Activated T-cell treated with anti-CD3 and anti-CD28 coated beads, Interleukin-2, amount 50 U/mL, for 72 hours (primary cell): ENCODE measurements around the gene DUSP9. TPM values are rescaled to one million over a fixed set of nuclear protein-coding genes. Genes with fewer than 3 reads are reported as not detected.

Experiments used
- ATAC-seq, 2 donors: fragments of 150-1000 bp; cut with Tn5 transposase; replicated peaks in 1 of 2; 2 replicates each; pipeline ENCODE4 v1.10.0; 2021; ENCODE audit warnings: moderate library complexity in 2 of 2, mild to moderate bottlenecking in 1 of 2
- DNase-seq, 2 donors: peaks; one replicate each; pipeline ENCODE4 v3.0.0; 2021 to 2022; ENCODE audit warnings: mixed read lengths in 1 of 2
- H3K27ac Mint-ChIP-seq: one replicate; pipeline ENCODE4 v1.8.0; 2022; ENCODE audit warnings: mild to moderate bottlenecking, moderate library complexity, mixed read lengths
- H3K27me3 Mint-ChIP-seq: one replicate; pipeline ENCODE4 v1.8.0; 2022; ENCODE audit warnings: low read depth, mixed read lengths
- H3K36me3 Mint-ChIP-seq, 2 donors: one replicate each; pipeline ENCODE4 v1.8.0; 2022; ENCODE audit warnings: mixed read lengths in 2 of 2, mild to moderate bottlenecking in 1 of 2; ENCODE audit not compliant: insufficient read depth in 2 of 2
- H3K4me1 Mint-ChIP-seq: one replicate; pipeline ENCODE4 v1.8.0; 2022; ENCODE audit warnings: low read depth, mixed read lengths
- H3K4me3 Mint-ChIP-seq, 2 donors: one replicate each; pipeline ENCODE4 v1.8.0; 2022; ENCODE audit warnings: mild to moderate bottlenecking in 2 of 2, mixed read lengths in 2 of 2, moderate library complexity in 2 of 2
- H3K9me3 Mint-ChIP-seq, 2 donors: one replicate each; pipeline ENCODE4 v1.8.0; 2022; ENCODE audit warnings: mixed read lengths in 2 of 2
- total RNA-seq, 2 donors: library from RNA; stranded (reverse); gene quantifications; one replicate each; pipeline ENCODE4 v1.2.3, GENCODE V29; 2022

The DUSP9 gene
- total RNA-seq, 2 donors from 2014 or later = not detected

- no peak overlapping the region for H3K4me3 Mint-ChIP-seq
- DNase-seq = peak; percentile 20 to 31
- H3K4me1 Mint-ChIP-seq = no peaks in the 10 kb centered on the region
- peaks cover 4% of the 10 kb centered on the region for H3K27me3 Mint-ChIP-seq
- peak; percentile 53 to 64 for ATAC-seq
- peaks cover 0 to 2% of the 10 kb centered on the region in 2 donors for H3K36me3 Mint-ChIP-seq
- H3K9me3 Mint-ChIP-seq = peaks cover 0 to 2% of the 10 kb centered on the region in 2 donors
- no peak overlapping the region for H3K27ac Mint-ChIP-seq
Measured at GRCh38 chrX:153635788-153636668, 11.0 kb upstream of the DUSP9 start.

GRCh38 chrX:153636716-153637115, 10.3 kb upstream of the DUSP9 start:
- Mint-ChIP-seq H3K9me3 (no peaks in the 10 kb centered on the region), H3K36me3 (no peaks in the 10 kb centered on the region), H3K27ac (no peak overlapping the region), H3K4me1 (peaks cover 4% of the 10 kb centered on the region), H3K4me3 (no peak overlapping the region), H3K27me3 (peaks cover 5% of the 10 kb centered on the region)
- DNase-seq (no peak), ATAC-seq (no peak)

- Mint-ChIP-seq H3K27me3 (peaks cover 6% of the 10 kb centered on the region), H3K9me3 (no peaks in the 10 kb centered on the region), H3K36me3 (no peaks in the 10 kb centered on the region), H3K27ac (no peak overlapping the region), H3K4me3 (no peak overlapping the region), H3K4me1 (peaks cover 4% of the 10 kb centered on the region)
- no peak for ATAC-seq
- DNase-seq = no peak
Measured at GRCh38 chrX:153637121-153638040, 9.6 kb upstream of the DUSP9 start.

GRCh38 chrX:153638041-153638371, 9.0 kb upstream of the DUSP9 start:
- peaks cover 12% of the 10 kb centered on the region for H3K27me3 Mint-ChIP-seq
- H3K36me3 Mint-ChIP-seq = no peaks in the 10 kb centered on the region
- H3K27ac Mint-ChIP-seq = no peak overlapping the region
- no peak for ATAC-seq
- no peak overlapping the region for H3K4me3 Mint-ChIP-seq
- no peak for DNase-seq
- no peaks in the 10 kb centered on the region for H3K9me3 Mint-ChIP-seq
- H3K4me1 Mint-ChIP-seq = peaks cover 9% of the 10 kb centered on the region

- Mint-ChIP-seq H3K9me3 (no peaks in the 10 kb centered on the region), H3K27me3 (peaks cover 15% of the 10 kb centered on the region)
- no peak for DNase-seq
Measured at GRCh38 chrX:153638436-153639176, 8.4 kb upstream of the DUSP9 start.

GRCh38 chrX:153639177-153640044, 7.6 kb upstream of the DUSP9 start:
- Mint-ChIP-seq H3K9me3 (no peaks in the 10 kb centered on the region), H3K27me3 (peaks cover 15% of the 10 kb centered on the region), H3K4me1 (peaks cover 10% of the 10 kb centered on the region), H3K36me3 (no peaks in the 10 kb centered on the region), H3K4me3 (no peak overlapping the region), H3K27ac (no peak overlapping the region)
- DNase-seq = no peak
- ATAC-seq = no peak

More at GRCh38 chrX:153638436-153639176, 8.4 kb upstream of the DUSP9 start:
- no peak overlapping the region for H3K4me3 Mint-ChIP-seq
- ATAC-seq = no peak
- H3K27ac Mint-ChIP-seq = no peak overlapping the region
- H3K36me3 Mint-ChIP-seq = no peaks in the 10 kb centered on the region
- H3K4me1 Mint-ChIP-seq = peaks cover 10% of the 10 kb centered on the region

- DNase-seq = no peak
- Mint-ChIP-seq H3K27ac (no peak overlapping the region), H3K4me1 (peaks cover 10% of the 10 kb centered on the region), H3K36me3 (no peaks in the 10 kb centered on the region), H3K27me3 (peaks cover 22% of the 10 kb centered on the region), H3K4me3 (no peak overlapping the region), H3K9me3 (no peaks in the 10 kb centered on the region)
- ATAC-seq = no peak
Measured at GRCh38 chrX:153640045-153640686, 6.8 kb upstream of the DUSP9 start.

GRCh38 chrX:153640736-153641575, 6.0 kb upstream of the DUSP9 start:
- no peak for DNase-seq
- Mint-ChIP-seq H3K4me1 (peaks cover 10% of the 10 kb centered on the region), H3K4me3 (no peak overlapping the region), H3K27me3 (peaks cover 30% of the 10 kb centered on the region), H3K27ac (no peak overlapping the region), H3K9me3 (no peaks in the 10 kb centered on the region), H3K36me3 (no peaks in the 10 kb centered on the region)
- ATAC-seq = no peak

GRCh38 chrX:153641627-153642026, 5.4 kb upstream of the DUSP9 start:
- peak overlapping the region in 1 of 2 donors; percentile 51 for H3K4me3 Mint-ChIP-seq

GRCh38 chrX:153642051-153642654, 4.8 kb upstream of the DUSP9 start:
- DNase-seq = no peak
- Mint-ChIP-seq H3K4me1 (peaks cover 10% of the 10 kb centered on the region), H3K27ac (no peak overlapping the region), H3K36me3 (no peaks in the 10 kb centered on the region), H3K27me3 (peaks cover 36% of the 10 kb centered on the region), H3K9me3 (no peaks in the 10 kb centered on the region), H3K4me3 (peak overlapping the region in 1 of 2 donors; percentile 51)
- ATAC-seq = no peak

More at GRCh38 chrX:153641627-153642026, 5.4 kb upstream of the DUSP9 start:
- Mint-ChIP-seq H3K4me1 (peaks cover 10% of the 10 kb centered on the region), H3K27ac (no peak overlapping the region), H3K9me3 (no peaks in the 10 kb centered on the region), H3K36me3 (no peaks in the 10 kb centered on the region), H3K27me3 (peaks cover 36% of the 10 kb centered on the region)
- no peak for ATAC-seq
- no peak for DNase-seq
